Choroid plexus epithelial cell (primary cell): ENCODE results near the gene ZNF701.
"Not testable (repeated sequence)": the region's sequence is repeated elsewhere in the genome, so short reads cannot be mapped to it uniquely, and the experiment has no call there.

ENCODE experiments used
- DNase-seq: peaks from one replicate; pipeline ENCODE4 v3.0.0-alpha.2; 2010; ENCODE audit warnings: low read depth
- H3K4me3 ChIP-seq: 2 replicates; pipeline ENCODE4 v1.5.1; 2011; ENCODE audit warnings: low read depth, mild to moderate bottlenecking, control low read depth, low read length, moderate library complexity
- TF ChIP-seq, protein P1 (sequence below): conservative IDR thresholded peaks from 2 replicates; pipeline ENCODE4 v1.5.1; 2011; ENCODE audit warnings: low read depth, mild to moderate bottlenecking, control low read depth, inconsistent platforms, low read length, moderate library complexity

The ZNF701 gene

GRCh38 chr19:52554216-52554971, 15.7 kb upstream of the ZNF701 start:
- no peak overlapping the region for H3K4me3 ChIP-seq
- TF ChIP-seq, protein P1, sequence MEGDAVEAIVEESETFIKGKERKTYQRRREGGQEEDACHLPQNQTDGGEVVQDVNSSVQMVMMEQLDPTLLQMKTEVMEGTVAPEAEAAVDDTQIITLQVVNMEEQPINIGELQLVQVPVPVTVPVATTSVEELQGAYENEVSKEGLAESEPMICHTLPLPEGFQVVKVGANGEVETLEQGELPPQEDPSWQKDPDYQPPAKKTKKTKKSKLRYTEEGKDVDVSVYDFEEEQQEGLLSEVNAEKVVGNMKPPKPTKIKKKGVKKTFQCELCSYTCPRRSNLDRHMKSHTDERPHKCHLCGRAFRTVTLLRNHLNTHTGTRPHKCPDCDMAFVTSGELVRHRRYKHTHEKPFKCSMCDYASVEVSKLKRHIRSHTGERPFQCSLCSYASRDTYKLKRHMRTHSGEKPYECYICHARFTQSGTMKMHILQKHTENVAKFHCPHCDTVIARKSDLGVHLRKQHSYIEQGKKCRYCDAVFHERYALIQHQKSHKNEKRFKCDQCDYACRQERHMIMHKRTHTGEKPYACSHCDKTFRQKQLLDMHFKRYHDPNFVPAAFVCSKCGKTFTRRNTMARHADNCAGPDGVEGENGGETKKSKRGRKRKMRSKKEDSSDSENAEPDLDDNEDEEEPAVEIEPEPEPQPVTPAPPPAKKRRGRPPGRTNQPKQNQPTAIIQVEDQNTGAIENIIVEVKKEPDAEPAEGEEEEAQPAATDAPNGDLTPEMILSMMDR: no peak
- peak; percentile 3 for DNase-seq

GRCh38 chr19:52557231-52557995, 12.7 kb upstream of the ZNF701 start:
- TF ChIP-seq, protein P1: no peak
- H3K4me3 ChIP-seq: no peak overlapping the region
- no peak for DNase-seq

GRCh38 chr19:52558732-52559445, 11.2 kb upstream of the ZNF701 start:
- not testable (repeated sequence) for DNase-seq

GRCh38 chr19:52561611-52562010, 8.5 kb upstream of the ZNF701 start:
- H3K4me3 ChIP-seq, DNase-seq: not testable (repeated sequence)

More at GRCh38 chr19:52558732-52559445, 11.2 kb upstream of the ZNF701 start:
- H3K4me3 ChIP-seq: not testable (repeated sequence)

- H3K4me3 ChIP-seq: no peak overlapping the region
- DNase-seq: no peak
- TF ChIP-seq, protein P1: no peak
Observed at GRCh38 chr19:52566121-52566520, 4.0 kb upstream of the ZNF701 start.

DNA sequence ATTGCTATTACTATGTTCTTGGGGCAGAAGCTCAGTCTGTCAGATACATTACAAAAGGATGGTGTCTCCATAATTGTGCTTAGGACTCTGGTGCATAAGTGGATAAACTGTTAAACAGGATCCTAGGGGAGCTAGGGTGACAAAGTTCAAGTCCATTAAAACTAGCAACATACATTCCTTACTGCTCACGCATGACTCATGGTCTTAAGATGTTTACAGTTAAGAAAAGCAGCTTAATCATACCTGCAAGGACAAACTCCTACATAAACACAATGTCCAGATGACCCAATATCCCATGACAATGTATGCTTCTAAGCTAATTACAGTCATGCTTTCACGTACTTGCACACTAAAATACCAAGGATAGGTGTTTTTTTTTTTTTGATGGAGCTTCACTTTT, 3.5 kb upstream of the ZNF701 start:
- DNase-seq: peak; percentile 71
- no peak overlapping the region for H3K4me3 ChIP-seq
- TF ChIP-seq, protein P1: no peak

- TF ChIP-seq, protein P1: no peak
- DNase-seq: no peak
- H3K4me3 ChIP-seq: no peak overlapping the region
Observed at GRCh38 chr19:52567921-52568320, 2.2 kb upstream of the ZNF701 start.

DNA sequence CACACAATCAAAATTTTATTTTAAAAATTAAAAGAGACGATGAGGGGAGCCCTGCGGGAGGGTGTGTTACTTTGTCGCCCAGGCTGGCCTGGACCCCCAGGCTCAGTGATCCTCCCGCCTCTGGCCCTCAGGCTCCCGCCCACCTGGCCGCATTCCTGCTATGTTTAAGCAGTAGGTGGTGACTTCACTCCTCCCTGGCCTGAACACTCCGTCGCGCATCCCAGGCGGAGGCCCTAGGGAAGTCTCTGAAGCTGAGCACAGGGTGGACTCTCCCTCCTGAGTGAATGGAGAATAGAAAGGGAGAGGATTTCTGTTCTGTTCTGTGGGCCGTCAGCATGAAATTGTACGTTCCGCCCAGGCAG, 468 bp upstream of the ZNF701 start:
- peak overlapping the region; percentile 93 for H3K4me3 ChIP-seq

More for the DNA sequence above, 468 bp upstream of the ZNF701 start:
- not testable (repeated sequence) for DNase-seq
